HepG2 (cell line): ENCODE data around the gene SEMA5B. TPM values are rescaled to one million over a fixed set of nuclear protein-coding genes. Genes with fewer than 3 reads are reported as not detected.

ENCODE experiments used
- ATAC-seq: fragments of 200-7000 bp; cut with Tn5 transposase; 3 replicates; pipeline ENCODE4 v1.9.1; 2020; ENCODE audit warnings: mild to moderate bottlenecking, moderate library complexity
- BruUV-seq: library from RNA; stranded (reverse); fragments of 400-500 nt; replicated peaks from 2 replicates; lab custom pipeline; 2021; lab: Mats Ljungman, UMichigan
- CTCF ChIA-PET: fragments of 300-600 bp; formaldehyde crosslinking; extraction: SDS; loops from one replicate; lab custom pipeline; 2021; ENCODE audit warnings: low total read pairs, inconsistent platforms, low intra/inter-chr PET ratio; lab: Yijun Ruan, JAX
- POLR2A ChIA-PET: fragments of 350-600 bp; sonication (Branson Sonifier 250); formaldehyde crosslinking; loops from one replicate; lab custom pipeline; 2020; ENCODE audit warnings: antibody characterized with exemption, inconsistent platforms; lab: Yijun Ruan, JAX
- DNase-seq: peaks from one replicate; pipeline ENCODE4 v3.0.0-alpha.2; 2015; ENCODE audit warnings: low spot score
- FAIRE-seq: peaks from 3 replicates; lab custom pipeline; 2011; peaks lifted over from hg19 to GRCh38; lab: Jason Lieb, UNC
- H2AFZ ChIP-seq: one replicate; pipeline ENCODE4 v1.6.1; 2011; ENCODE audit warnings: low read length, inconsistent platforms
- H3K27ac ChIP-seq: fragments of 300-600 bp; 3 replicates; pipeline ENCODE4 v1.8.0; 2011; ENCODE audit warnings: mixed run types, mild to moderate bottlenecking, mixed read lengths, low read length, inconsistent platforms; ENCODE audit not compliant: insufficient read depth; ENCODE audit errors: extremely low read length
- H3K27me3 ChIP-seq, 2 experiments: fragments of 200-600 bp in 1 of 2; 2 replicates in 1 of 2; 3 replicates in 1 of 2; pipeline versions ENCODE4 v1.6.0 to v1.8.0; 2011; ENCODE audit warnings: low read length in 2 of 2, mild to moderate bottlenecking in 2 of 2, moderate library complexity in 2 of 2, inconsistent platforms in 1 of 2; ENCODE audit not compliant: insufficient read depth in 2 of 2, control insufficient read depth in 1 of 2
- H3K36me3 ChIP-seq, 2 experiments: fragments of 200-600 bp in 1 of 2; replicated peaks in 1 of 2; 2 replicates in 1 of 2; 3 replicates in 1 of 2; pipeline versions ENCODE4 v1.5.1 to v1.8.0; 2011; ENCODE audit warnings: low read length in 2 of 2, inconsistent platforms in 1 of 2; ENCODE audit not compliant: insufficient read depth in 2 of 2, control insufficient read depth in 1 of 2
- H3K4me1 ChIP-seq: 2 replicates; pipeline ENCODE4 v1.5.1; 2012; ENCODE audit warnings: low read length, inconsistent platforms; ENCODE audit not compliant: insufficient read depth
- H3K4me2 ChIP-seq: 2 replicates; pipeline ENCODE4 v1.6.0; 2011; ENCODE audit warnings: low read depth, low read length, inconsistent platforms
- H3K4me3 ChIP-seq, 3 experiments: fragments of 200-600 bp in 1 of 3; sonication (generic), shearing (Covaris generic) in 1 of 3; replicated peaks in 1 of 3; 2 replicates each; pipeline ENCODE4 v1.5.1; 2011 to 2016; ENCODE audit warnings: low read length in 3 of 3, inconsistent platforms in 2 of 3, low read depth in 2 of 3, mild to moderate bottlenecking in 2 of 3, control low read depth in 1 of 3, mixed read lengths in 1 of 3; ENCODE audit not compliant: insufficient read depth in 1 of 3
- H3K79me2 ChIP-seq: one replicate; pipeline ENCODE4 v1.6.1; 2011; ENCODE audit warnings: low read length, inconsistent platforms; ENCODE audit not compliant: insufficient read depth
- H3K9ac ChIP-seq: 2 replicates; pipeline ENCODE4 v1.6.0; 2011; ENCODE audit warnings: mild to moderate bottlenecking, low read depth, low read length, inconsistent platforms; ENCODE audit not compliant: insufficient read depth
- H3K9me3 ChIP-seq: 2 replicates; pipeline ENCODE4 v1.5.1; 2012; ENCODE audit warnings: mild to moderate bottlenecking, low read length
- H4K20me1 ChIP-seq: 2 replicates; pipeline ENCODE4 v1.6.0; 2011; ENCODE audit warnings: inconsistent platforms, mild to moderate bottlenecking, low read length, moderate library complexity; ENCODE audit not compliant: insufficient read depth
- MXD3 ChIP-seq: IDR thresholded peaks from 2 replicates; pipeline ENCODE4 v1.6.1; 2016; ENCODE audit warnings: mild to moderate bottlenecking, missing biosample characterization, missing genetic modification reagents
- PCBP1 ChIP-seq: fragments of 200-400 bp; formaldehyde crosslinking; IDR thresholded peaks from 2 replicates; pipeline ENCODE4 v1.6.1; 2017; ENCODE audit warnings: mild to moderate bottlenecking, low read depth, low read length, borderline replicate concordance
- RCOR2 ChIP-seq: IDR thresholded peaks from 2 replicates; pipeline ENCODE4 v1.6.1; 2016; ENCODE audit warnings: missing biosample characterization, missing genetic modification reagents
- ZBTB43 ChIP-seq: sonication (generic); formaldehyde crosslinking; conservative IDR thresholded peaks from 2 replicates; pipeline ENCODE4 v1.4.0; 2020; ENCODE audit warnings: missing genetic modification reagents
- ZMYM4 ChIP-seq: sonication (generic); formaldehyde crosslinking; IDR thresholded peaks from 2 replicates; pipeline ENCODE4 v1.8.1; 2023; ENCODE audit warnings: mild to moderate bottlenecking, missing genetic modification reagents
- ZNF280B ChIP-seq: sonication (generic); formaldehyde crosslinking; IDR thresholded peaks from 2 replicates; pipeline ENCODE4 v1.5.0; 2020; ENCODE audit warnings: missing genetic modification reagents, mild to moderate bottlenecking, borderline replicate concordance
- ZNF567 ChIP-seq: sonication (generic); formaldehyde crosslinking; IDR thresholded peaks from 2 replicates; pipeline ENCODE4 v1.8.1; 2023; ENCODE audit warnings: mild to moderate bottlenecking, missing genetic modification reagents, borderline replicate concordance
- WGBS: methylation state at CpG from one replicate; pipeline ENCODE4 v1.1.6; 2017; ENCODE audit warnings: low lambda C conversion rate; 5-methylcytosine and 5-hydroxymethylcytosine counted together
- in situ Hi-C: cut with HindIII; loops from 2 replicates; pipeline ENCODE4 v1.10.0; 2017; ENCODE audit warnings: low pct_unique_long_range_greater_than_20kb; ENCODE audit not compliant: extremely low pct_ligation_motif_present
- intact Hi-C: fragments of 100-400 bp; cut with micrococcal nuclease; formaldehyde crosslinking; loops from one replicate; pipeline ENCODE4 v1.10.0; 2022; ENCODE audit not compliant: unreplicated experiment
- polyA plus RNA-seq, 8 experiments: library from polyadenylated mRNA; depleted of rRNA in 3 of 8; stranded (reverse) in 7 of 8; unstranded in 1 of 8; fragments of >200 nt; fragmentation: Illumina TruSeq in 4 of 8; extraction: Trizol in 4 of 8; gene quantifications; 2 replicates each; pipeline versions ENCODE4 v1.2.1 to v1.2.3, GENCODE V29; 2011 to 2016; ENCODE audit warnings: low read depth in 4 of 8, missing spikeins in 1 of 8, mixed read lengths in 1 of 8; ENCODE audit not compliant: insufficient read depth in 1 of 8
- total RNA-seq, 5 experiments: library from RNA; depleted of rRNA; stranded (reverse); fragments of >200 nt; fragmentation: Illumina TruSeq; extraction: Trizol; gene quantifications; 2 replicates each; pipeline ENCODE4 v1.2.3, GENCODE V29; 2016; ENCODE audit warnings: low read depth in 1 of 5

SEMA5B gene
- total and polyA plus RNA-seq, 2 of the 13 experiments (the other 11 are each of a cell fraction or from before 2014, with no cell fraction given), result not detected

GRCh38 chr3:122948408-122948807 lies 79.2 kb downstream of the SEMA5B start (continued):
- TF ChIP-seq MXD3 (CRISPR knock-in tag), result no peak
- no peak for TF ChIP-seq ZNF567 (CRISPR knock-in tag)
- no peak for TF ChIP-seq ZMYM4 (CRISPR knock-in tag)

- H3K4me1 ChIP-seq, result peaks cover 9% of the 10 kb centered on the region
- no peaks in the 10 kb centered on the region for H3K36me3 ChIP-seq
- ATAC-seq (no peak), FAIRE-seq (no peak), DNase-seq (no peak)
- no TSS peak for BruUV-seq
- no peak overlapping the region for H2AFZ ChIP-seq
- no peak overlapping the region for H3K4me2 ChIP-seq
- WGBS, result 10% methylated on average over 2 of the region's 2 CpGs
- TF ChIP-seq RCOR2 (CRISPR knock-in tag), result no peak
- TF ChIP-seq ZBTB43 (CRISPR knock-in tag), result no peak
- TF ChIP-seq ZNF280B (CRISPR knock-in tag), result no peak
- TF ChIP-seq PCBP1, result no peak
- no peak overlapping the region for H3K4me3 ChIP-seq
- intact Hi-C loops, result no loop called here
- no peak overlapping the region for H3K27ac ChIP-seq
- no peak overlapping the region for H3K9ac ChIP-seq
- POLR2A ChIA-PET, result no interaction called here
- no peaks in the 10 kb centered on the region for H4K20me1 ChIP-seq
- in situ Hi-C loops, result loop anchor here (5.0 kb wide), 1 partner anchor 80 kb away; the partner anchor contains the start of gene SEMA5B
- H3K27me3 ChIP-seq, result peaks cover 0 to 22% of the 10 kb centered on the region in 2 experiments; a peak in 4 of 5 replicates
- no peaks in the 10 kb centered on the region for H3K9me3 ChIP-seq
- CTCF ChIA-PET, result no interaction called here
- no peaks in the 10 kb centered on the region for H3K79me2 ChIP-seq
Measured at GRCh38 chr3:122947738-122948137, 79.8 kb downstream of the SEMA5B start.
